HG03066 (cell line): ENCODE results near the gene WSCD1.

Source experiments
- ATAC-seq: cut with Tn5 transposase; IDR thresholded peaks from one replicate; pipeline ENCODE4 v1.9.1; 2021; ENCODE audit warnings: low read depth; ENCODE audit not compliant: unreplicated experiment

Gene WSCD1

DNA sequence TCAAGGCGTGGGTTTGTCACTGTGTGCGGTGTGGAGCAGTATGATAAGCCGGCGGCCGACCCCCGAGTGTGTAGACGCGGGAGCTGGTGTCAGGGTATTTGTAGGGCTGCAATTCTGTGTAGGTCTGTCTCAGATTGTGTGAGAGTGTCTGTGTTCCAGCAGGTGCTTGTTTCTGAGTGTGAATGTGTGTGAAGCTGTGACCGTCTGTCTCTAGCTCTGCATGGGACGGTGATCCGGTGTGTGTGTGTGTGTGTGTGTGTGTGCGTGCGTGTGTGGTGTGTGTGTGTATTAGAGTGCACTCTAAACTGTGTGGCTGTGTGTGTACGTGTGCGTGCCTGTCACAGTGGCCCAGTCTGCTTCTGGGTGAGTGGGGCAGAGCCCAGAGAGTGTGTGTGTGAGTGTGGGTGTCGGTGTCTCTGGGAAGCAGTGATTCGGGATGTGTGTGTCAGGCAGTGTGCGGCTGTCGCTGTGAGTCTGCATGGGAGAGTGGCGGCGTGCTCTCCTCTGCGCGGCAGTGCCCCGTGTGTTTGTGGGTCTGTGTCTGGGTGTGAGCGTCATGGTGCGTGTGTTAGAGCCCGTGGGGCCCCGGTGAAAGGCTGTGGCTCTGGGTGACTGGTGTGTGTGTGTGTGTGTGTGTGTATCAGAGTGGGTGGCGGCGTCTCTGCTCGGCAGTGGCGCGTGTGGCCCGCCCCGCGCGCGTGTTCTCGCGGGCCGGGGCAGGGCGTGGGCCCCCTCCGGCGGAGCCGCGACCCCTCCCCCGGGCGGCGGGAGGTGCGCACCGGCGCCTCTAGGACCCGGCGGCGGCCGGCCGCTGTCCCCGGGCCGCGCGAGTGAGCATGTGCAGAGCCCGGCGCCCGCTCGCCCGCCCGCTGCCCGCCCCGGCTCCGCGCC, at the start of gene WSCD1:
WSCD1 (plus strand) TSS at position 841 of the 891 bp plus-strand sequence. CDS start 10,280 bp downstream, outside the sequence.
- ATAC-seq = no peak

DNA sequence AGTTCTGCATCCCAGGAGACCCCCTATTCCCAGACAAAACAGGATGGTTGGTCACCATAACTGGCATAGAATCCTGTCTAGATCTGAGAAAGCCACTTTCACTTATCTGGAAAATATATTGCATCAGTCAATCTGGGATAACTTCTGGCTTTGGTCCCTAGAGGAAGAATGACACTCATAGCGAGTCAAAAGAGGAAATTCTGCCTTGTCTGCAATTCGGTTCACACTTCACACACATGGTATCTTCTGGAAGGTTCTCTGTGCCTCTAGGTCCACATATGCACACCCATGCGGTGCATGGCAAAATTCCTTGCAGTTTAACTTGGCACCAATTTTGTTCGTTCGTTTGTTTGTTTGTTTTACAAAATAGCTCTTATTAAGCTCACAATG, 49.2 kb upstream of the WSCD1 start:
- ATAC-seq = no peak

- no peak for ATAC-seq
Observed at GRCh38 chr17:6021627-6022026, 48.6 kb upstream of the WSCD1 start.

DNA sequence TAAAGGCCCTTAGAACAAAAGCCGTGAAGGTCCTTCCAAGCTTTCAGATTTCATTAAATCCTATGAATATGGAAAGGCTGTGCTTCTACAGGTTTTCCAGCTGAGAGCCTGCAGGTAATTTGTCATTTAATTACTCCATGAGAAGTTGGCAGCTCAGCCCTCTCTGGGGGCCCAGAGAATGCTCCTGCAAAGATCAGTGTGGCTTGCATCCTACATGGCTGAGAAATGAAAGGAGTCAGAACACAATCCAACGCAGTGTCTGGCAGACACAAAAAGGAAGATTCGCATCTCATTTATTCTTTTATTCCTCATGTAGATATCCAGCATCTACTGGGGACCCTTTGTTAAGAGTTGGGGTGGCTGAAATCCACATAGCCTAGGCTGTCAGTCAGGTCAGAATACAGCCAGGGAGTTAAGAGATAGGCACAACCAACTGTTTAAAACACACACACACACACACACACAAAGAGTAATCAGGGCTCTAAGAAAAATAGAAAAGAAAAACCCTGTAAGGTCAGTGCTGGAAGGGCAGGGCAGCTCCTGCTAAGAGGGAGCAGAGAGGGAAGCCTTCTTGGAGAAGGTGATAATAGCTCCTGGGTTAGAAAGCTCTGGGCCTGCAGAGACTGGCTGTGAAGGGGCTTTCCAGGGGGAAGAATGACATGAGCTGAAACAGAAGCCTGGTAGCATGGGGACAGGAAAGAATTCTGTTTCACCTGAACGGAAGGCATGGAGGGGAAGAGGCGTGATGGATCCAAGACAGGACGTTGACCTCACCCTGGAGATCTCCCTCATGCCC, 46.9 kb upstream of the WSCD1 start:
- no peak for ATAC-seq

DNA sequence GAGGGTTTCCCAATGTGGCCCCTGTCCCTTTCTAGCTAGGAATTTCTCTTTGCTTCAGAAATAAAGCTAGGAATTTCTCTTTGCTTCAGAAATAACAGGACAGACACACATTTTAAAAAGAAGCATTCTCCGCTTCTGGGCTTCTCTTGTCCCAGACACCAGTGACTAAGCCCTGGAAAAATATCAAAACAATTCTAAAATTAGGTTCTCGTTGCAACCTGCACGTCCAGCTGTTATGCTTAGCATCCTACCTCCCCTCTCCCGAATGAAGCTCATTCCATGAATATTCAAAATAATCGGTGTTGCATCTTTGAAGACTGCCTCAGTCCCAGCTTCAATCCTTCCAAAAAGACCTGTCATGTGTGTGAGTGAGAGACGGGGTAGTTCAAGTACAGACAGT, 45.6 kb upstream of the WSCD1 start:
- no peak for ATAC-seq

DNA sequence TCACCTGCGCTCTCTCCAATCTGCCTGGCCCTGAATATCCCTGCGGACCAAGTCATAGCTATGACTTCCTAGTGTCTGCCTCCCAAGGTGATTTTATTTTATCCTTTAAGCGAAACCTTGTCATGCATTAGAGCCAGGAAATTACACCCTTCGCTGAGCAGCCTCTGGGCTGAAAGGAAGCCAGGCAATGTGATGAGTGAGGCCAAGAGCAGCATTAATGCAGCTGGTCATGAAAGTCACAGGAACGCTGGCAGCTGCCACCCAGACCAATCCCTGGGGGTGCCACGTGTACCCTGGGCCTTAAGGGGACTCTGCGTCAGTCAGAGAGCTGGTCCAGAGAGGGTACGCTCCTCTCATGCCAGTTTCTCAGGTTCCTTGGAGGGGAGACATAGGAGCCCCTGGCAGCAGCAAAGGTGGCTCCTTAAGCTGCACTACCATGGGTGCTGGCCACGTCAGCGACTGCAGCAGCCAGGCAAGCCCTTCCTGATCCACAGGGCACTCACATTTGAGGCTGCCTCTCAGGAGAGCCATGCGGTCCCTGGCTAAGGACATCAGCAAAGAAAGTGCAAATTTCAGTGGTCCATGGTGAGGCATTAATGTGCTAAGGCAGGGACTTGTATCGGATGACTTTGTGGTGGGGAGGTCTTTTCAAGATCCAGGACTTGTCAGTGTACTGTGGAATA, 42.7 kb upstream of the WSCD1 start:
- no peak for ATAC-seq

- no peak for ATAC-seq
Observed at GRCh38 chr17:6028294-6028693, 41.9 kb upstream of the WSCD1 start.

DNA sequence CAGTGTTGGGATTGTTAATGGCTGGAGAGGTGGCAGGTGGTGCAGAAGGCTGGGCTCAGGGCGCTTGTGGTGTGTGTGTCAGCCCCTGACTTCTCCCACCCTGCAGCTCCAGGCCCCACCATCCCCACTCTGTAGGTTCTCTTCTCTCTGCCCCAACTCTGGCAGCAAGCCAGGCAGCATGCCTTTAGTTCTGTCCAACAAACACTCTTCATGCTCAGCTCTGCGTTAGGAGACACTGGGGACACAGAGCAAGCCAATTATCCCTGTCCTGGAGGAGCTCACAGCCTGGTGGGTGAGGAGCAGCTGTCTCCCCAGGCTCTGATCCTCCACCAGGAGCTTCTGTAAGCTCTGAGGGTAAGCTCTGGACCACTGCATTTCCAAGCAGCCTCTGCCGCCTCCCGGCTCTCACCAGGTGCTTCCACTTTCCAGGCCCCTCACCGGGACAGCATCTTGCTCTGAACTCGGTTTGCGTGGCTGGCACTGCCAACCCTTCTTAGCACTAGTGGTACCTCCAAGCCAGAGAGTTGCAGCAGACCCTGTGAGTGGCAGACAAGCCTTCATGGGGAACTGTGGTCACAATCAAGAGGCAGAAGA, 34.3 kb upstream of the WSCD1 start:
- ATAC-seq = no peak

- no peak for ATAC-seq
Observed at GRCh38 chr17:6040504-6040903, 29.7 kb upstream of the WSCD1 start.

DNA sequence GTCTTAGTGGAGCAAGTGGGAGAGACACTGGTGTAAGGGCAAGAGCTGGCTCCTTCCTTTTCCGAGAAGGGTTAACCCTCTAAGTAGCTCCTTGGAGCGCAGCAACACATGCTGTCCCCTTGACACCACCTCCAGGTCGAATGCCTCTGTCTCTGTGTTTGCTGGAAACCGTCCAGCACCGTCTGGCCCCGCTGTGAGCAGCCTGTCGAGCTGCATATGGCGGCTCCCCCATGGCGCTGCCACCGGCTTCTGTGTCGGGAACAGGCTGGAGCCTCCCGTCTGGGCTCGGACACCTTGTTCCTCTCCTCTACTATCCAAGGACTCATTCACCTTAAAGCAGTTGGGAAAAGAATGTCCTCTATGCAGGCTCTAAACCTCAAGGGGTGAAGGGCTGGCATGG, 28.9 kb upstream of the WSCD1 start:
- no peak for ATAC-seq

GRCh38 chr17:6043405-6043804, 26.8 kb upstream of the WSCD1 start:
- ATAC-seq = no peak

DNA sequence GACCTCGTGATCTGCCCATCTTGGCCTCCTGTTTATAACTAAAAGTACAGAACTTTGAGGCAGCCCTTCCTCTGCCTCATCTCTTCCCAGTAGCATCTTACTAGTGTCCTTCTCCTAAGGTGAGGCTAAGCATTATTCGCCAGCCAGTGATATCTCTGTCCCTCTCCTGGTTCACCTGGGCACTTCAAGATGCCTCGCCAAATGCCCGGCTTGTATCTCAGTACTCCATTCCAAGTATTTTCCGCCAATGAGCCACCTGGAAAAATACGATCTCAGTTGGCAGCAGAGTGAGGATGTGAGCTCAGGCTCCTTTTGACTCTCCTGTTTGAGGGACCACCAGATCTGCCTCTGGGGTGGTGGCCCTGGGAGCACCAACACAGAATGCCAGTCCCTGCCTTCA, 25.9 kb upstream of the WSCD1 start:
- no peak for ATAC-seq

DNA sequence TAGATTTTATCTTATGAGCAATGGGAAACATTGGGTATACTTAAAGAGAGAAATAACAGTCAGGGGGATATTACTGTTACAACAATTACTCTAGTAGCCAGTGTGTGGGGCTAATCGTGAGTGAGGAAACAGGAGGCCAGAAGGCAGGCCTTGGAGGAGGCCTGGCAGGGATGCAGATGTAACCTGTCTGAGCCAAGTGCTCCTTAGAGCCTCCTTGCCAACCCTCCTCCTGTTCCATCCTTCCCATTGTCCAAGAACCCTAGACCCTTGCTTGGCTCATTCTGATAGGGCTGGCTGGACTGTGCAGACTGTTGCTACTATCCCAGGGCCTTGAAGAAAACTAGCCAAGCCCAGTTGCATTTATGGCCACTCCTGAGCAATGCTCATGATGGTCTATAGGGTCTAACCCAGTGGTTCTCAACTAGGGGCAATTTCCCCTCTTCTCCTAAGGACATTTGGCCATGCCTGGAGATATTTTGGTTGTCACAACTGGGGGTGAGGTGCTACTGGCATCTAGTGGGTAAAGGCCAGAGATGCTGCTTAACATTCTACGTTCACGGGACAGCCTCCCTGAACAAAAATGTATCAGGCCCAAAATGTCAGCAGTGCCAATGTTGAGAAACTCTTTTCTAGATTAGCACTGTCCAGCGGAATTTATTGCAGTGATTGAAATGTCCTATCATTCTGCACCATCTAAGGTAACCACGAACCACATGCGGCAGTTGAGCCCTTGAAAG, 24.4 kb upstream of the WSCD1 start:
- no peak for ATAC-seq

- no peak for ATAC-seq
Observed at GRCh38 chr17:6046431-6046830, 23.7 kb upstream of the WSCD1 start.

DNA sequence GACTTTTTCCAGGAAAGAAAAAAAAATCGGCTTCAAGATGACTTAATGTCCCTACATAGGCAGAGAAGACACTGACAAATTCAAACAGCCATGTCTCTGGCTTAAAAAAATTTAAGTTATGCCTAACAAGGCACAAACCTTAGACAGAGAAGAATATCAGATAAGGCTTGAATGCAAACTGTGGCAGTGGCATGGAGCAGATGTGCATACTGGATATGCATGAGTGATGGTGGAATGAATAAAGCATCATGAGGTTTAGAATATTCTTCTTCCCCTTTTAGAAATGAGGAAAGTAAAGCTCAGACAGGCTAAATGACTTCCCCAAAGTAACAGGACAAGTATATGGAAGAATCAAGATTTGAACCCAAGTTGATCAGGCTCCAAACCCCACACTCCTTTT, 23.2 kb upstream of the WSCD1 start:
- ATAC-seq = no peak

DNA sequence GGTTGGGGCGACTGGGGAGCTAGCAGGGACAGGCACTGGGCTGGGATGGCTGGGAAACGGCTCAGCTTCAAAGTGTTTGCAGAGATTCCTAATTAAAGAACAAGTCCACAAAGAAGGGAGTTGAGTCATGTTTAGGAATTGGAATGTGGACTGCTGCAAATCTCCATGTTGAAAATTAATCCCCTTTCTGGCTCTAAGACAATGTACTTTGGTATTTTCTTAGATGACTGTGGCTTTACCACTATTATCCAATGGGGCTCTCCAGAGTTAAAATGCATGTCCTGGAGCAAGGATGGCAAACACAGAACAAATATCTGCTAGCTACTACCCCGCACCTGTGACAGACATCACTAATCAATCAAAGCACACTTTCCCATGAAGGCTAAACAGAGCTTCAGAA, 22.2 kb upstream of the WSCD1 start:
- no peak for ATAC-seq

- ATAC-seq = no peak
Observed at GRCh38 chr17:6048486-6048885, 21.7 kb upstream of the WSCD1 start.

GRCh38 chr17:6052926-6053325, 17.3 kb upstream of the WSCD1 start:
- no peak for ATAC-seq

DNA sequence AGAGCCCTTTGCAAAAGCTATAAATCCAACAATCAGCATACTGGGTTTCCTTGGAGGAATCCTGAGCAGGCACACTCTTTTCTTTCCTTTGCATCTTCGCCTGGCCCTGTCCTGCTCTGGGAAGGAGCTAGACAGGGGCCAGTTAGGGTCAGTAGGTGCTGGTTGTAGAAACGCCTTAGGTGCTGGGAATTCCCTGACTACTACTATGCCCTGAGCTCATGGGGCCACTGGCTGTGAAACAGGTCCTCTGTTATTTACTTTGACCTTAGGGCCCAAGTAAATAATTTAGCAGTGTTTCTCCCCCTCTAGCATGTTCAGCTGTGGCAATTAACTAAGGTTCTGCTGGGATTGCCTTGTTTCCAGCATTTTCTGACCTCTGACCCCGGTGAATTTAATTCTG, 15.8 kb upstream of the WSCD1 start:
- ATAC-seq = no peak

GRCh38 chr17:6056104-6056503, 14.1 kb upstream of the WSCD1 start:
- ATAC-seq = no peak
